LNCaP clone FGC (cell line): ENCODE data around the gene GPR18.
"Not testable (repeated sequence)": the region's sequence is repeated elsewhere in the genome, so short reads cannot be mapped to it uniquely, and the experiment has no call there.

ENCODE experiments used
- DNase-seq: peaks from one replicate; pipeline ENCODE4 v3.0.0-alpha.2; 2011; ENCODE audit warnings: low read depth
- H3K4me3 ChIP-seq: 2 replicates; pipeline ENCODE4 v1.5.1; 2011; ENCODE audit warnings: mild to moderate bottlenecking, low read depth, low read length, control low read depth
- TF ChIP-seq, protein P1 (sequence below): IDR thresholded peaks from 2 replicates; pipeline ENCODE4 v1.5.1; 2012; ENCODE audit warnings: mild to moderate bottlenecking; ENCODE audit not compliant: control insufficient read depth, insufficient read depth; ENCODE audit errors: extremely low read depth

GPR18 gene

DNA sequence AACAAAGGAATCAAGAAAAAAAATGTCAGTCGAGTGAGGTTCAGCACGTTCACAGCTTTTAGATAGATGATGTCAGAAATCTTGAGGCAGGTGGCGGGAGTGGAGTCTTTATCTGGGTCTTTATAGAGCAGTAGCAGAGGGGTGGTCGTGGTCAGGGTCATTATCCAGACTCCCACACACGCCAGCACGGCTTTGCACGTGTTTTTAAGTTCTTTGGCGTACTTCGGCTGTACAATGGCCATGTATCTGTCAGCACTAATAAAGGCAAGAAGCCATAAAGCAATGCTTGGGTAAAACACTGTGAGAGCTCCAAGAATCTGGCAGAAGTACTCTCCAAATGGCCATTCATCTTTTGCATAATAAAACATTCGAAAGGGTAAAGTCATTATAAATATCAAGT lies 2.9 kb downstream of the GPR18 start:
- DNase-seq, result no peak
- TF ChIP-seq, protein P1, sequence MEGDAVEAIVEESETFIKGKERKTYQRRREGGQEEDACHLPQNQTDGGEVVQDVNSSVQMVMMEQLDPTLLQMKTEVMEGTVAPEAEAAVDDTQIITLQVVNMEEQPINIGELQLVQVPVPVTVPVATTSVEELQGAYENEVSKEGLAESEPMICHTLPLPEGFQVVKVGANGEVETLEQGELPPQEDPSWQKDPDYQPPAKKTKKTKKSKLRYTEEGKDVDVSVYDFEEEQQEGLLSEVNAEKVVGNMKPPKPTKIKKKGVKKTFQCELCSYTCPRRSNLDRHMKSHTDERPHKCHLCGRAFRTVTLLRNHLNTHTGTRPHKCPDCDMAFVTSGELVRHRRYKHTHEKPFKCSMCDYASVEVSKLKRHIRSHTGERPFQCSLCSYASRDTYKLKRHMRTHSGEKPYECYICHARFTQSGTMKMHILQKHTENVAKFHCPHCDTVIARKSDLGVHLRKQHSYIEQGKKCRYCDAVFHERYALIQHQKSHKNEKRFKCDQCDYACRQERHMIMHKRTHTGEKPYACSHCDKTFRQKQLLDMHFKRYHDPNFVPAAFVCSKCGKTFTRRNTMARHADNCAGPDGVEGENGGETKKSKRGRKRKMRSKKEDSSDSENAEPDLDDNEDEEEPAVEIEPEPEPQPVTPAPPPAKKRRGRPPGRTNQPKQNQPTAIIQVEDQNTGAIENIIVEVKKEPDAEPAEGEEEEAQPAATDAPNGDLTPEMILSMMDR, result no peak
- no peak overlapping the region for H3K4me3 ChIP-seq

DNA sequence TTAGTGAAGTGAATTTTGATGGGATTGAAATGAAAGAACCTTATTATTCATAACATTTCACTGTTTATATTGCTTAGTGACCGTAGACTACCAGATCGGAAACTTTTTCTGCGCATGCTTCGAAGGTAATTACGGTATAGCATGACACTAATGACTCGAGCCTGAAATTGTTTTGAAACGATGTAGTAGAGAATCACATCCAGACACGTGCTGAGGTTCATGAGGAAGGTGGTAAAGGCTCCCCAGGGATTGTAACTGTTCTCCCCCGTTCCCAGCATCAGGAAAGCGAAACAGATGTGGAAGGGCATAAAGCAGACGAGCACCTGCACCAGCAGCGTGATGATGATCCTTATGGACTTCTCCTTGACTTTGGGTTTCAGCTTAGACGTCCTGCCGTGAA lies 3.3 kb downstream of the GPR18 start:
- no peak overlapping the region for H3K4me3 ChIP-seq
- TF ChIP-seq, protein P1, result no peak
- DNase-seq, result no peak

DNA sequence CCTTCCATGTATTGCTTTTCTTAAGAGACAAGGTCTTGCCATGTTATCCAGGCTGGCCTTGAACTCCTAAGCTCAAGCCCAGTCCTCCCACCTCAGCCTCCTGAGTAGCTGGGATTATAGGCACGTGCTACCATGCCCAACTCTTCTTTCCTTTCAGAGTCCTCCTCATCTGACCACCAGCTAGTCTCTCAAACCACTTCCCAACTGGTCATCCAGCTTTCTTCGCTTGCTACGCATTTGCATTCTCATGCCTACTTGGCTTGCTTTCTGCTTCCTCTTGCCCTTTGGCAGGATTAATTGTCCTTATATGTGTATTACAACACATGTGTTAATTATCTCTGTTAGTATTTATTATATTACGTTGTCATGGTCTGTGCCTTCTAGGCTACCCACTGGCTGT lies 6.3 kb downstream of the GPR18 start:
- H3K4me3 ChIP-seq, result no peak overlapping the region
- TF ChIP-seq, protein P1, result no peak
- DNase-seq, result no peak

DNA sequence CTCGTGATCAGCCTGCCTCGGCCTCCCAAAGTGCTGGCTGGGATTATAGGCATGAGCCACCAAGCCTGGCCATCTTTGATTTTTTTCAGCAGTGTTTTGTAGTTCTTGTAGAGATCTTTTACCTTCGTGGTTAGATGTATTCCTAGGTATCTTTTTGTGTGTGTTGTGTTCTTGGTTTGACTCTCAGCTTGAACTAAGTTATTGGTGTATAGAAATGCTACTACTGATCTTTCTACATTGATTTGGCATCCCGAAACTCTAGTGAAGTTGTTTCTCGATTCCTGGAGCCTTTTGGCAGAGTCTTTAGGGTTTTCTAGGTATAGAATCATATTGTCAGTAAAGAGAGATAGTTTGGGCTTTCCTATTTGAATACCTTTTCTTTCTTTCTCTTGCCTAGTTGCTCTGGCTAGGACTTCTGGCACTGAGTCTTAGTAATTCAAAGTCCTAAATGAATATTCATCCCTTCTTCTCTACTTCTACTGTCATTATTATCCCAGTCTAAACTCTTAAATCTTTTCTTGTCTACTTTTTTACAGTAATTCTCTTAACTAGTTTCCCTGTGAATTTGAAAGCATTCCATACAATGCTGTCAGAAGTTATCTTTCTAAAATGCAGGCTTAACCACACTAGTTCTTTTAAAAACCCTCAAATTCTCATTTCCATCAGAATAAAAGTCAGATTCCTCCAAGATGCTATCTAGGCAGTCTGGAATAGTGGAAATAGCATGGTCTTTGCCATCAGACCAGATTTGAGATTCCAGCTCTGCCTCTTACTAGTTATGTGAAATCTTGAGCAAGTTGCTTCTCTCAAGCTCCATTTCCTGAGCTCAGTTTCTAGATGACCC lies 7.0 kb downstream of the GPR18 start:
- H3K4me3 ChIP-seq, result no peak overlapping the region
- no peak for DNase-seq
- TF ChIP-seq, protein P1, result no peak

DNA sequence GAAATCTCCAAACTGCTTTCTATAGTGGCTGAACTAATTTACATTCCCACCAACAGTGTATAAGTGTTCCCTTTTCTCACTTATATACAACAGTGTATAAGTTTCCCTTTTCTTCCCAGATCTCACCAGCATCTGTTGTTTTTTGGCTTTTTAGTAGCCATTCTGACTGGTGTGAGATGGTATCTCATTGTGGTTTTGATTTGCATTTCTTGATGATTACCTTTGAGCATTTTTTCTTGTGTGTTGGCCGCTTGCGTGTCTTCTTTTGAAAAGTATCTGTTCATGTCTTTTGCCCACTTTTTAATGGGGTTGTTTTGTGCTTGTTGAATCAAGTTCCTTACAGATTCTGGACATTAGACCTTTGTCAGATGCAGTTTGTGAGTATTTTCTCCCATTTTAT lies 8.6 kb downstream of the GPR18 start:
- DNase-seq, H3K4me3 ChIP-seq: not testable (repeated sequence)

DNA sequence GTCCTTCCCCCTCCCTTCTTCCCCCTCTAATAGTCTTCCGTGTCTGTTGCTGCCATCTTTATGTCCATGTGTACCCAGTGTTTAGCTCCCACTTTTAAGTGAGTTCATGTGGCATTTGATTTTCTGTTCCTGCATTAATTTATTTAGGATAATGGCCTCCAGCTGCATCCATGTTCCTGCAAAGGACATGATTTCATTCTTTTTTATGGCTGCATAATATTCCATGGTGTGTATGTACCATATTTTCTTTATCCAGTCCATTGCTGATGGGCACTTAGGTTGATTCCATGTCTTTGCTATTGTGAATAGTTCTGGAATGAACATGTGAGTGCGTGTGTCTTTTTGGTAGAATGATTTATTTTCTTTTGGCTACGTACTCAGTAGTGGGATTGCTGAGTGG lies 9.0 kb downstream of the GPR18 start:
- not testable (repeated sequence) for DNase-seq, H3K4me3 ChIP-seq

DNA sequence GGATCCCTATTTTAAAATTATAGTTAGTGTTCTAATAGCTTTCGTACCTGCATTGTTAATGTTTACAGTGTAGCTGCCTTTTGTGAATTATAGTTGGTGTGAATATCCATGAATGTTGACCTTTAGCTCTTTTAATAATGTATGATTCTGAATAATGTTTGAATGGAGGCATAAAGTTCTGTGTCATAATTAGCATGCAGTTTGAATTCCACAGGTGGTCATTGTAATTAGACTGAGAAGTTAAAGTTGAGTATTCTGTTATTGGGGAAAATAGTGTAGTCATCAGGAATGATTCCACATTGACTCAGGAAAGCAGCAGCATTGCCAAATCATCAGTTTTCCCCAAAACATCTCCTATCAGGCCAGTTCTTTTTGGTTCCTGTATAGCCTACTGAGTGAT lies 12.1 kb downstream of the GPR18 start:
- no peak for DNase-seq
- no peak overlapping the region for H3K4me3 ChIP-seq
- TF ChIP-seq, protein P1, result no peak

DNA sequence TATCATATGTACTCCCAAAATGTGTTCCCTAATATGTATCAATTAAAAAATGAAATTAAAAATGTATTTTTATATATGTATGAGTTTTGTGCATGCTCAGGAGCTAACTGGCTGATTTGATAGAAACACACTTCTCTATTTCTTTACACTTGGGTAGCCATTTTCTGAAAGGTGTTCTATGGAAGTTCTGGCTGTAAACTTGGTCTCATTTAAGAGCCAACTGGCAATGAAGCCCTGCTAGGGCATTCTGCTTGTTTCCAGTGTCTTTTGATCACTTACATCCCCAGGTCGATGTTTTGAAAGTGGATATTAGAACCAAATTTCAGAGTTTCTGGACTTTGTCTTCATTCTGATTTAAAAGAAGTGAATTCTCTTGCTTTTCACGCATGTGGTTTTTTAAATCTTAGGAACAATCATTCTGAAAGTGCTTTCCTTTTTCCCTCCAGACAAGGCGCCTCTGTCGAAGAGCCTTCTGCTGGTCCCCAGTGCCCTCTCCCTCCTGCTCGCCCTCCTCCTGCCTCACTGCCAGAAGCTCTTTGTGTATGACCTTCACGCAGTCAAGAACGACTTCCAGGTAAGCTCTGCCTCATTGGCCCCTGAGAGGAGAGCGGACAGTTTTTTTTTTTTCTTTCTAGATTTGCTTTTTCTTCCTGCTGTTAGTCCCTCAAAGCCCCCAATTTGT lies 20.1 kb downstream of the GPR18 start:
- TF ChIP-seq, protein P1, result no peak
- no peak for DNase-seq
- H3K4me3 ChIP-seq, result no peak overlapping the region
